ENCODE results near the gene SYT12. TPM values are rescaled to one million over a fixed set of nuclear protein-coding genes. Genes with fewer than 3 reads are reported as not detected.
A peak's percentile ranks its signal among the peaks of the same experiment; 100 is the strongest.
"Not testable (repeated sequence)": the region's sequence is repeated elsewhere in the genome, so short reads cannot be mapped to it uniquely, and the experiment has no call there.

Gene SYT12
- total and polyA plus RNA-seq, 2 experiments from 2014 or later = 0.75 to 2.8 TPM

DNA sequence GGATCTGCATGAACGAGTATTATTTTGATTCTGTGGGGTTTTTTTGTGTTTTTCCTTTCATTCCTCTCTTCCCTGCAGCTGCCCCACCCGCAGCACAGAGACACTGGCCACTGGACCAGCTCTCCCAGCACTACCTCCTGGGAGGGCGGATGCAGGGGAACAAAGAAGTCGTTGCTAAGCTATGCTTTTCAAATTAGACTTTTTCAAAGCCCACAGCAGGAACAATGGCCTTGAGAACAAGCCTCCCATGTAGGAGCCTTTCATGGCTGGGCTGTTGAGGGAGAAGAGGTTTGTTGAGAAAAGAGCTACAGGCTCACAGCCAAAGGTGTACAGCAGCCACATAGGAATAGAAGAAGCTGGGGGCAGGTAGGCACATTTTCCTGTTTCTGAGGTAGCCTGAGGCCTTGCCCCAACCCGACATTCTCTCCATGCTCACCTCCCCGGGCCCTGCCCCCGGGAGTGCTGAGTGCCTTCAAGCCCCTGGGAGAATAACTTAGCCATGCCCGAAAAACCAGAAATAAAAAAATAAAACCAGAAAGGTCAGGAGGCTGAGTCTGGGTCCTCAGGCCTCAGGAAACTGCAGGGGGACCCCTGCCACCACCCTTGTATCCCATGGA is 20.5 kb upstream of the SYT12 start:
- H3K36me3 ChIP-seq (ENCODE audit: low read depth) = no peaks in the 10 kb centered on the region
- no peak overlapping the region for H3K4me2 ChIP-seq (ENCODE audit: unreplicated experiment)
- no peaks in the 10 kb centered on the region for H4K20me1 ChIP-seq (ENCODE audit: insufficient read depth)
- H3K9me2 ChIP-seq (ENCODE audit: insufficient read depth) = no peaks in the 10 kb centered on the region
- H3K79me2 ChIP-seq (ENCODE audit: insufficient read depth) = no peaks in the 10 kb centered on the region
- H3K27me3 ChIP-seq (replicated peaks; ENCODE audit: insufficient read depth) = no peaks in the 10 kb centered on the region
- WGBS, 2 experiments (ENCODE audit: low coverage in 1 of 2, low lambda C conversion rate in 2 of 2, missing lambda C conversion rate in 2 of 2) = 71 to 73% methylated on average over 8 of the region's 8 CpGs
- in situ Hi-C loops (cut with MboI) = no loop called here
- no peaks in the 10 kb centered on the region for H3K9me3 ChIP-seq (ENCODE audit: low read depth)
- H3K9ac ChIP-seq = no peak overlapping the region
- no peak for DNase-seq
- no peak overlapping the region for H3K27ac ChIP-seq
- H3K4me3 ChIP-seq = no peak overlapping the region
- H3F3A ChIP-seq (ENCODE audit: insufficient read depth) = no peaks in the 10 kb centered on the region
- TF ChIP-seq EZH2phosphoT487 (IDR thresholded peaks at IDR 0.05; ENCODE audit: insufficient read depth, low read depth) (no peak), EZH2 (IDR thresholded peaks at IDR 0.05; ENCODE audit: insufficient read depth, poor library complexity, severe bottlenecking) (no peak)
- H2AFZ ChIP-seq = no peak overlapping the region
- H3K4me1 ChIP-seq (ENCODE audit: insufficient read depth) = peaks cover 2% of the 10 kb centered on the region; the same call in 1 of the 2 replicates

DNA sequence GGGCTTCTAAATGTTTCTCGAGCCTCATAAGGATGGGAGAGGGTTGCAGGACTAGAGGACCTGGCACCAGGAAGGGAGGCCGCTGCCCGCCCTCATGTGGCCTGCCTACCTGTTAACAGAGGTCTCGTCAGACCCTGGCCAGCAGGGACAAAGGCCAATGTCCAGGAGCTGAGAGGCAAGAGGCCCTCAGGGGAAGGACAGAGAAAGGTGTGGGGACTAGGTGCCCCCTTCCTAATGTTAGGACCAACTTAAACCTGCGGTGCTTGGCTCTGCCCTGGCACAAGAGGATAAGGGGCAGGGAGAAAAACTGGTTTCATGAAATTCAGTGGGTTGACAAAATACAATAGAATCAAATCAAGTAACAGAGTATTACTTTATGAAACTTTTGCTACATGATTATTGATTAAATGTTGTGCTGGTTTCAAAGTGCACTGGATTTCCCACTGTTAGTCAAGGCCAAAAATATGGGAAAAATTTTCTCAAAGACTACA is 20.0 kb upstream of the SYT12 start:
- Histone ChIP-seq H3K79me2 (ENCODE audit: insufficient read depth) (no peaks in the 10 kb centered on the region), H3K36me3 (ENCODE audit: low read depth) (no peaks in the 10 kb centered on the region), H3K9me3 (ENCODE audit: low read depth) (no peaks in the 10 kb centered on the region), H2AFZ (no peak overlapping the region), H3K4me1 (ENCODE audit: insufficient read depth) (no peaks in the 10 kb centered on the region), H3K27me3 (replicated peaks; ENCODE audit: insufficient read depth) (no peaks in the 10 kb centered on the region), H3K9me2 (ENCODE audit: insufficient read depth) (no peaks in the 10 kb centered on the region), H3K4me2 (ENCODE audit: unreplicated experiment) (no peak overlapping the region), H3K9ac (no peak overlapping the region), H3F3A (ENCODE audit: insufficient read depth) (no peaks in the 10 kb centered on the region), H3K27ac (no peak overlapping the region), H4K20me1 (ENCODE audit: insufficient read depth) (no peaks in the 10 kb centered on the region), H3K4me3 (no peak overlapping the region)
- in situ Hi-C loops (cut with MboI) = no loop called here
- 84 to 92% methylated on average over 5 of the region's 5 CpGs for WGBS, 2 experiments (ENCODE audit: low coverage in 1 of 2, low lambda C conversion rate in 2 of 2, missing lambda C conversion rate in 2 of 2)
- TF ChIP-seq EZH2phosphoT487 (IDR thresholded peaks at IDR 0.05; ENCODE audit: insufficient read depth, low read depth) = no peak
- no peak for TF ChIP-seq EZH2 (IDR thresholded peaks at IDR 0.05; ENCODE audit: insufficient read depth, poor library complexity, severe bottlenecking)
- DNase-seq = no peak

DNA sequence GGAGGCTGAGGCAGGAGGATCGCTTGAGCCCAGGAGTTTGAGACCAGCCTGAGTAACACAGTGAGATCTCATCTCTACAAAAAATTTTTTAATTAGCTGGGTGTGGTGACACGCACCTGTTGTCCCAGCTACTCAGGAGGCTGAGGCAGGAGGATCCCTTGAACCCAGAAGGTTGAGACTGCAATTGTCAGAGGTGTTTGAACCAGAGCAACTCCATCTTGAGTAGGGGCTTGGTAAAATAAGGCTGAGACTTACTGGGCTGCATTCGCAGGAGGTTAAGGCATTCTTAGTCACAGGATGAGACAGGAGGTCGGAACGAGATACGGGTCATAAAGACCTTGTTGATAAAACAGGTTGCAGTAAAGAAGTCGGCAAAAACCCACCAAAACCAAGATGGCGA is 17.7 kb upstream of the SYT12 start:
- H3K36me3 ChIP-seq (ENCODE audit: low read depth); H3K9me3 ChIP-seq (ENCODE audit: low read depth); H2AFZ ChIP-seq; H3K4me3 ChIP-seq; H3K4me1 ChIP-seq (ENCODE audit: insufficient read depth); H4K20me1 ChIP-seq (ENCODE audit: insufficient read depth); H3K9me2 ChIP-seq (ENCODE audit: insufficient read depth); H3K27me3 ChIP-seq (replicated peaks; ENCODE audit: insufficient read depth); DNase-seq; H3K9ac ChIP-seq; H3F3A ChIP-seq (ENCODE audit: insufficient read depth); H3K4me2 ChIP-seq (ENCODE audit: unreplicated experiment); in situ Hi-C loops (cut with MboI); H3K79me2 ChIP-seq (ENCODE audit: insufficient read depth); H3K27ac ChIP-seq: not testable (repeated sequence)
- 91 to 93% methylated on average over 8 of the region's 8 CpGs for WGBS, 2 experiments (ENCODE audit: low coverage in 1 of 2, low lambda C conversion rate in 2 of 2, missing lambda C conversion rate in 2 of 2)

DNA sequence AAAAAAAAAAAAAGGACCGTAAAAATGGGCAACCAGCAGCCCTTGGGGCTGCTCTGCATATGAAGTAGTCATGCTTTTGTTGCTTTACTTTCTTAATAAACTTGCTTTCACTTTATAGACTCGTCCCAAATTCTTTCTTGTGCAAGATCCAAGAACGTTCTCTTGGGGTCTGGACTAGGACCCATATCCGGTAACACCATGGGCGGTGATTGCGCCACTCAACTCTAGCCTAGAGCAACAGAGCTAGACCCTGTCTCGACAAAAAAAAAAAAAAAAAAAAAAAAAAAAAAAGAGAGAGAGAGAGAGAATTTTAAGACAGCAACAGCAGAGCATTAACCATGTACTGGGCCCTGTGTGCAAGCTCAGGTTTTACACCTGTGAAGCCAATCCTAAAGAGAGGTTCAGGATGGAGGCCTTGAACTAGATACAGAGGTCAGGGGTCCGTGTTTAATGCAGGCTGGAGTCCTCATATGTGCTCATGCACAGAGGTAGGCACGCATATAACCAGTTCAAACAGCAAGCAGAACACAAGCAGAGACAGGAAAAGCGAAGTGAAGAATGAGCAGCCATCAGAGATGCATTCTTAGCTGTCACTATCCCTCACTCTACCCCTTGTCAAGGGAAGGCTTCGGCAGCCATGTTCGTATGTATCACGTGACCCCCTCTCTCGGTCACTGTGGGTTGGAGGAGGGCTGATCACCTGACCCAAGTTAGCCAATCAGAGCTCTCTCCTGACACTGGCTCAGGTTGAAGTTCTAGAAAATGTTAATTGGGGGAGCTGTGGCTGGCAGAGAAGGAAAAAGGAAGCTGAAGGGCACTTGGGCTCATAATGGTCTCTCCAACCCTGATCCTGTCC is 16.7 kb upstream of the SYT12 start:
- no peaks in the 10 kb centered on the region for H3K27me3 ChIP-seq (replicated peaks; ENCODE audit: insufficient read depth)
- H4K20me1 ChIP-seq (ENCODE audit: insufficient read depth) = no peaks in the 10 kb centered on the region
- 75 to 78% methylated on average over 13 to 14 of the region's 14 CpGs for WGBS, 2 experiments (ENCODE audit: low coverage in 1 of 2, low lambda C conversion rate in 2 of 2, missing lambda C conversion rate in 2 of 2)
- no peak overlapping the region for H3K27ac ChIP-seq
- TF ChIP-seq EZH2phosphoT487 (IDR thresholded peaks at IDR 0.05; ENCODE audit: insufficient read depth, low read depth) (no peak), EZH2 (IDR thresholded peaks at IDR 0.05; ENCODE audit: insufficient read depth, poor library complexity, severe bottlenecking) (no peak)
- H2AFZ ChIP-seq = 0 out of 2 replicates have a peak overlapping the region, but pooled peaks have one; percentile 11
- H3K4me1 ChIP-seq (ENCODE audit: insufficient read depth) = no peaks in the 10 kb centered on the region
- peak; percentile 27 for DNase-seq
- H3K9ac ChIP-seq = no peak overlapping the region
- in situ Hi-C loops (cut with MboI) = no loop called here
- H3F3A ChIP-seq (ENCODE audit: insufficient read depth) = no peaks in the 10 kb centered on the region
- H3K9me3 ChIP-seq (ENCODE audit: low read depth) = no peaks in the 10 kb centered on the region
- H3K36me3 ChIP-seq (ENCODE audit: low read depth) = no peaks in the 10 kb centered on the region
- H3K9me2 ChIP-seq (ENCODE audit: insufficient read depth) = no peaks in the 10 kb centered on the region
- no peaks in the 10 kb centered on the region for H3K79me2 ChIP-seq (ENCODE audit: insufficient read depth)
- no peak overlapping the region for H3K4me3 ChIP-seq
- no peak overlapping the region for H3K4me2 ChIP-seq (ENCODE audit: unreplicated experiment)

Measured in GM23248 (cell line).